Panc1 (cell line): ENCODE data around the gene LONRF2. TPM values are rescaled to one million over a fixed set of nuclear protein-coding genes. Genes with fewer than 3 reads are reported as not detected.

ENCODE experiments used
- ATAC-seq: fragments of 200-7000 bp; cut with Tn5 transposase; 2 replicates; pipeline ENCODE4 v1.9.1; 2020; ENCODE audit warnings: mild to moderate bottlenecking, moderate library complexity
- BruUV-seq: library from RNA; stranded (reverse); fragments of 400-500 nt; replicated peaks from 2 replicates; lab custom pipeline; 2021; lab: Mats Ljungman, UMichigan
- CTCF ChIA-PET: fragments of 300-600 bp; sonication (Branson Sonifier 250); formaldehyde crosslinking; loops from one replicate; lab custom pipeline; 2022; ENCODE audit warnings: antibody characterized with exemption; lab: Charles Lee
- POLR2A ChIA-PET: fragments of 300-600 bp; sonication (Branson Sonifier 250); formaldehyde crosslinking; loops from one replicate; lab custom pipeline; 2022; ENCODE audit warnings: antibody characterized with exemption; lab: Charles Lee
- DNase-seq: peaks from one replicate; pipeline ENCODE4 v3.0.0-alpha.2; 2010; ENCODE audit warnings: low read depth, low spot score
- H3K27ac ChIP-seq: 2 replicates; pipeline ENCODE4 v1.5.1; 2011; ENCODE audit warnings: mild to moderate bottlenecking, low read length, inconsistent platforms
- H3K27me3 ChIP-seq: fragments of 200-500 bp; sonication (Bioruptor generic); 2 replicates; pipeline ENCODE4 v1.6.0; 2014; ENCODE audit warnings: low read length, inconsistent platforms; ENCODE audit not compliant: control insufficient read depth, insufficient read depth
- H3K36me3 ChIP-seq: fragments of 200-500 bp; sonication (Bioruptor generic); 2 replicates; pipeline ENCODE4 v1.5.1; 2014; ENCODE audit warnings: inconsistent platforms, mild to moderate bottlenecking, low read length, moderate library complexity; ENCODE audit not compliant: control insufficient read depth, insufficient read depth
- H3K4me1 ChIP-seq: 2 replicates; pipeline ENCODE4 v1.5.1; 2011; ENCODE audit warnings: inconsistent platforms, mild to moderate bottlenecking, low read length, moderate library complexity; ENCODE audit not compliant: control insufficient read depth, insufficient read depth
- H3K4me3 ChIP-seq, 2 experiments: 2 replicates each; pipeline ENCODE4 v1.5.1; 2011 to 2012; ENCODE audit warnings: low read depth in 2 of 2, low read length in 2 of 2, mild to moderate bottlenecking in 2 of 2, inconsistent platforms in 1 of 2, moderate library complexity in 1 of 2
- H3K9me3 ChIP-seq: fragments of 200-500 bp; sonication (Bioruptor generic); 2 replicates; pipeline ENCODE4 v1.5.1; 2014; ENCODE audit warnings: low read depth, mild to moderate bottlenecking, inconsistent platforms, low read length, moderate library complexity; ENCODE audit not compliant: control insufficient read depth, insufficient read depth
- CTCF ChIP-seq: fragments of 450-650 bp; IDR thresholded peaks from 2 replicates; pipeline ENCODE4 v1.5.1; 2017; ENCODE audit warnings: mild to moderate bottlenecking
- POLR2AphosphoS5 ChIP-seq: IDR thresholded peaks from 2 replicates; pipeline ENCODE4 v1.6.1; 2012; ENCODE audit warnings: mild to moderate bottlenecking, low read depth, low read length, moderate library complexity
- REST ChIP-seq, 2 experiments: IDR thresholded peaks; 2 replicates each; pipeline ENCODE4 v1.6.1; 2011 to 2012; ENCODE audit warnings: low read depth in 2 of 2, control low read depth in 1 of 2, low read length in 1 of 2, mild to moderate bottlenecking in 1 of 2, moderate library complexity in 1 of 2; ENCODE audit not compliant: insufficient read depth in 1 of 2
- SIN3A ChIP-seq: IDR thresholded peaks from 2 replicates; pipeline ENCODE4 v1.6.1; 2012; ENCODE audit warnings: low read depth, mild to moderate bottlenecking, low read length, moderate library complexity, borderline replicate concordance; ENCODE audit not compliant: insufficient read depth
- TCF7L2 ChIP-seq: IDR thresholded peaks from 2 replicates; pipeline ENCODE4 v1.6.1; 2011; ENCODE audit warnings: mild to moderate bottlenecking, low read depth, low read length, inconsistent platforms
- in situ Hi-C: cut with HindIII; loops from 2 replicates; pipeline ENCODE4 v1.10.0; 2016; ENCODE audit warnings: low sequenced_read_pairs, low pct_unique_long_range_greater_than_20kb
- intact Hi-C: fragments of 100-400 bp; cut with micrococcal nuclease; formaldehyde crosslinking; loops from one replicate; pipeline ENCODE4 v1.10.0; 2022; ENCODE audit not compliant: unreplicated experiment
- total RNA-seq: library from RNA; stranded (reverse); gene quantifications from one replicate; pipeline ENCODE4 v1.2.1, GENCODE V29; 2021; ENCODE audit not compliant: unreplicated experiment

LONRF2 gene
- total RNA-seq, 1 experiment from 2014 or later = 12.9 TPM

GRCh38 chr2:100320547-100321178 lies 1.6 kb downstream of the LONRF2 start:
- no peaks in the 10 kb centered on the region for H3K36me3 ChIP-seq
- H3K27me3 ChIP-seq = peaks cover 13% of the 10 kb centered on the region
- ATAC-seq (peak; percentile 64), DNase-seq (no peak)
- ChIA-PET POLR2A (no interaction called here), CTCF (interaction anchor here (0.7 to 1.3 kb wide), 2 partner anchors 28 to 60 kb away, joined by 3 to 5 read pairs; no protein-coding TSS in a partner anchor)
- intact Hi-C loops (no loop called here), in situ Hi-C loops (no loop called here)
- H3K4me1 ChIP-seq = peaks cover 7% of the 10 kb centered on the region; the same call in 1 of the 2 replicates
- H3K4me3 ChIP-seq = peak overlapping the region; percentile 52 to 74
- H3K9me3 ChIP-seq = peaks cover 21% of the 10 kb centered on the region
- no TSS peak for BruUV-seq
- peak overlapping the region; percentile 61 for H3K27ac ChIP-seq
- no peak for TF ChIP-seq POLR2AphosphoS5
- no peak for TF ChIP-seq SIN3A
- TF ChIP-seq CTCF = no peak
- TF ChIP-seq TCF7L2 = no peak
- TF ChIP-seq REST (IDR thresholded peaks at IDR 0.05; ENCODE audit: insufficient read depth in 1 of 2, low read depth in 2 of 2, low read length in 1 of 2) = no peak

- no peak overlapping the region for H3K4me3 ChIP-seq
- H3K36me3 ChIP-seq = no peaks in the 10 kb centered on the region
- no peak for ATAC-seq
- in situ Hi-C loops (no loop called here), intact Hi-C loops (no loop called here)
- peaks cover 21% of the 10 kb centered on the region for H3K9me3 ChIP-seq
- no peak overlapping the region for H3K27ac ChIP-seq
- no peak for DNase-seq
- ChIA-PET CTCF (no interaction called here), POLR2A (no interaction called here)
- no peak for TF ChIP-seq SIN3A
- TF ChIP-seq REST (IDR thresholded peaks at IDR 0.05; ENCODE audit: insufficient read depth in 1 of 2, low read depth in 2 of 2, low read length in 1 of 2) = no peak
- no peak for TF ChIP-seq TCF7L2
- no peak for TF ChIP-seq CTCF
- TF ChIP-seq POLR2AphosphoS5 = no peak
- TSS peak; percentile 51 for BruUV-seq
- no peaks in the 10 kb centered on the region for H3K27me3 ChIP-seq
- peaks cover 5% of the 10 kb centered on the region; the same call in 1 of the 2 replicates for H3K4me1 ChIP-seq
These were observed 4.7 kb downstream of the LONRF2 start for GRCh38 chr2:100317634-100318033.
